ENCODE measurements around the gene FGF2.

GRCh38 chr4:122803788-122804208 lies 22.8 kb upstream of the FGF2 start:
- no peak for TF ChIP-seq PATZ1 (tag by site-specific recombination; IDR thresholded peaks at IDR 0.05)
- no peak for TF ChIP-seq CTCF (tag by site-specific recombination; IDR thresholded peaks at IDR 0.05)
- TF ChIP-seq ZNF600 (tag by site-specific recombination; IDR thresholded peaks at IDR 0.05): no peak
- TF ChIP-seq ZNF670 (tag by site-specific recombination; IDR thresholded peaks at IDR 0.05; ENCODE audit: low read depth): no peak
- no peak for TF ChIP-seq ZNF274 (IDR thresholded peaks at IDR 0.05; ENCODE audit: low read length)
- TF ChIP-seq ZNF274 (tag by site-specific recombination; IDR thresholded peaks at IDR 0.05; ENCODE audit: borderline replicate concordance): no peak
- TF ChIP-seq ZNF830 (tag by site-specific recombination; IDR thresholded peaks at IDR 0.05; ENCODE audit: low read depth): no peak
- TF ChIP-seq ZNF843 (tag by site-specific recombination; IDR thresholded peaks at IDR 0.05): no peak
- TF ChIP-seq ZNF449 (tag by site-specific recombination; IDR thresholded peaks at IDR 0.05): no peak
- TF ChIP-seq ZNF624 (tag by site-specific recombination; IDR thresholded peaks at IDR 0.05): no peak

Measured in HEK293 (cell line).